GM23338 (cell line): ENCODE measurements around the gene BIRC7. TPM values are rescaled to one million over a fixed set of nuclear protein-coding genes. Genes with fewer than 3 reads are reported as not detected.
A peak's percentile ranks its signal among the peaks of the same experiment; 100 is the strongest.

Experiments
- ATAC-seq: fragments of 200-7000 bp; cut with Tn5 transposase; 3 replicates; pipeline ENCODE4 v1.9.1; 2020
- DNase-seq: peaks from one replicate; pipeline ENCODE4 v3.0.0-alpha.2; 2015; ENCODE audit warnings: low spot score
- H2AFZ ChIP-seq: fragments of 200-600 bp; sonication (generic); 2 replicates; pipeline ENCODE4 v1.8.0; 2016; ENCODE audit warnings: antibody characterized with exemption, mild to moderate bottlenecking, moderate library complexity
- H3F3A ChIP-seq: fragments of 200-600 bp; sonication (generic); replicated peaks from 2 replicates; pipeline ENCODE4 v1.8.0; 2017; ENCODE audit warnings: antibody characterized with exemption, mixed run types, low read depth
- H3K27ac ChIP-seq: fragments of 200-600 bp; sonication (generic); 2 replicates; pipeline ENCODE4 v1.6.1; 2016; ENCODE audit warnings: low read depth
- H3K27me3 ChIP-seq: fragments of 200-600 bp; sonication (generic); 2 replicates; pipeline ENCODE4 v1.8.0; 2016; ENCODE audit warnings: mild to moderate bottlenecking, mixed run types, moderate library complexity; ENCODE audit not compliant: insufficient read depth
- H3K36me3 ChIP-seq: fragments of 200-600 bp; sonication (generic); 2 replicates; pipeline ENCODE4 v1.8.0; 2016; ENCODE audit warnings: mild to moderate bottlenecking; ENCODE audit not compliant: insufficient read depth
- H3K4me1 ChIP-seq: fragments of 200-600 bp; sonication (generic); 2 replicates; pipeline ENCODE4 v1.8.0; 2016; ENCODE audit warnings: mild to moderate bottlenecking, moderate library complexity; ENCODE audit not compliant: insufficient read depth
- H3K4me2 ChIP-seq: fragments of 200-600 bp; sonication (generic); 2 replicates; pipeline ENCODE4 v1.7.1; 2017; ENCODE audit warnings: mixed run types
- H3K4me3 ChIP-seq: fragments of 200-600 bp; sonication (generic); 2 replicates; pipeline ENCODE4 v1.6.1; 2016; ENCODE audit warnings: mixed run types
- H3K79me2 ChIP-seq: fragments of 200-600 bp; sonication (generic); replicated peaks from 2 replicates; pipeline ENCODE4 v1.8.0; 2017; ENCODE audit warnings: mild to moderate bottlenecking; ENCODE audit not compliant: insufficient read depth
- H3K9me2 ChIP-seq: fragments of 200-600 bp; sonication (generic); 2 replicates; pipeline ENCODE4 v1.8.0; 2017; ENCODE audit not compliant: insufficient read depth
- H4K20me1 ChIP-seq: fragments of 200-600 bp; sonication (generic); replicated peaks from 2 replicates; pipeline ENCODE4 v1.8.0; 2017; ENCODE audit warnings: mild to moderate bottlenecking; ENCODE audit not compliant: insufficient read depth
- H3K27ac Mint-ChIP-seq: 2 replicates; pipeline ENCODE4 v1.8.0; 2020; ENCODE audit warnings: inconsistent platforms, mild to moderate bottlenecking, moderate library complexity, mixed read lengths
- H3K27me3 Mint-ChIP-seq: 3 replicates; pipeline ENCODE4 v1.8.0; 2022; ENCODE audit warnings: low read depth, mild to moderate bottlenecking, moderate library complexity, mixed read lengths, inconsistent platforms; ENCODE audit not compliant: insufficient read depth, poor library complexity
- H3K36me3 Mint-ChIP-seq: 3 replicates; pipeline ENCODE4 v1.8.0; 2021; ENCODE audit warnings: low read depth, mild to moderate bottlenecking, inconsistent platforms, moderate library complexity, mixed read lengths
- H3K4me1 Mint-ChIP-seq: 3 replicates; pipeline ENCODE4 v1.8.0; 2020; ENCODE audit warnings: mild to moderate bottlenecking, inconsistent platforms, mixed read lengths
- H3K4me3 Mint-ChIP-seq: 3 replicates; pipeline ENCODE4 v1.8.0; 2021; ENCODE audit warnings: moderate library complexity, mild to moderate bottlenecking, inconsistent platforms, mixed read lengths
- H3K9me3 Mint-ChIP-seq: 3 replicates; pipeline ENCODE4 v1.8.0; 2020; ENCODE audit warnings: moderate library complexity, mild to moderate bottlenecking, inconsistent platforms, mixed read lengths
- CREB1 ChIP-seq: fragments of 250-450 bp; sonication (Bioruptor Pico); IDR thresholded peaks from 2 replicates; pipeline ENCODE4 v1.5.0; 2020; ENCODE audit warnings: low read depth, mild to moderate bottlenecking, moderate library complexity
- CTCF ChIP-seq, 2 experiments: fragments of 200-600 bp in 1 of 2; sonication (generic) in 1 of 2; conservative IDR thresholded peaks; 2 replicates each; pipeline versions ENCODE4 v1.5.1 to v1.6.1; 2016 to 2017; ENCODE audit warnings: antibody characterized with exemption in 2 of 2, low read depth in 2 of 2, mild to moderate bottlenecking in 2 of 2, moderate library complexity in 1 of 2
- EZH2 ChIP-seq: fragments of 200-600 bp; sonication (generic); IDR thresholded peaks from one replicate; pipeline ENCODE4 v1.8.0; 2017; ENCODE audit warnings: antibody characterized with exemption, mild to moderate bottlenecking, low read depth; ENCODE audit not compliant: unreplicated experiment
- EZH2phosphoT487 ChIP-seq: fragments of 200-600 bp; sonication (generic); IDR thresholded peaks from one replicate; pipeline ENCODE4 v1.8.1; 2018; ENCODE audit warnings: antibody characterized with exemption; ENCODE audit not compliant: unreplicated experiment
- JUNB ChIP-seq: IDR thresholded peaks from one replicate; pipeline ENCODE4 v1.6.1; 2016; ENCODE audit warnings: antibody characterized with exemption; ENCODE audit not compliant: unreplicated experiment
- NANOG ChIP-seq: IDR thresholded peaks from 2 replicates; pipeline ENCODE4 v1.6.1; 2016; ENCODE audit warnings: antibody characterized with exemption, borderline replicate concordance
- POLR2AphosphoS5 ChIP-seq: IDR thresholded peaks from 2 replicates; pipeline ENCODE4 v1.6.1; 2016; ENCODE audit warnings: antibody characterized with exemption, low read depth
- STAT1 ChIP-seq: IDR thresholded peaks from one replicate; pipeline ENCODE4 v1.6.1; 2016; ENCODE audit warnings: antibody characterized with exemption; ENCODE audit not compliant: unreplicated experiment
- ZNF114 ChIP-seq: fragments of 250-450 bp; sonication (Bioruptor Pico); IDR thresholded peaks from 2 replicates; pipeline ENCODE4 v1.5.0; 2020; ENCODE audit warnings: mild to moderate bottlenecking, moderate library complexity
- ZNF331 ChIP-seq: fragments of 250-450 bp; sonication (Bioruptor Pico); IDR thresholded peaks from 2 replicates; pipeline ENCODE4 v1.5.0; 2020; ENCODE audit warnings: low read depth, mild to moderate bottlenecking, moderate library complexity
- ZNF462 ChIP-seq: fragments of 250-450 bp; sonication (Bioruptor Pico); IDR thresholded peaks from 2 replicates; pipeline ENCODE4 v1.5.0; 2020; ENCODE audit warnings: mild to moderate bottlenecking, moderate library complexity
- polyA plus RNA-seq: library from polyadenylated mRNA; unstranded; fragments of >200 nt; fragmentation: Nextera tagmentation; extraction: Ambion mirVana; gene quantifications from 2 replicates; pipeline ENCODE4 v1.2.1, GENCODE V29; 2016
- total RNA-seq: library from RNA; depleted of rRNA; stranded (reverse); fragments of >200 nt; shearing (Covaris generic); gene quantifications from 2 replicates; pipeline ENCODE4 v1.2.3, GENCODE V29; 2014

Gene BIRC7
- total and polyA plus RNA-seq, 2 experiments from 2014 or later = 0.16 to 0.24 TPM

GRCh38 chr20:63204362-63204761, 31.3 kb upstream of the BIRC7 start:
- Mint-ChIP-seq H3K27ac (no peak overlapping the region), H3K9me3 (no peaks in the 10 kb centered on the region), H3K27me3 (peaks cover 6% of the 10 kb centered on the region), H3K4me3 (no peak overlapping the region), H3K4me1 (no peaks in the 10 kb centered on the region), H3K36me3 (peaks cover 85% of the 10 kb centered on the region)
- Histone ChIP-seq H3K27me3 (no peaks in the 10 kb centered on the region), H3F3A (0 out of 2 replicates have a peak, but pooled peaks cover 2% of the 10 kb centered on the region), H3K27ac (no peak overlapping the region), H3K4me3 (no peak overlapping the region), H3K79me2 (peaks cover 100% of the 10 kb centered on the region), H4K20me1 (peaks cover 73% of the 10 kb centered on the region), H2AFZ (no peak overlapping the region), H3K4me2 (no peak overlapping the region), H3K36me3 (peaks cover 28% of the 10 kb centered on the region), H3K4me1 (no peaks in the 10 kb centered on the region), H3K9me2 (no peaks in the 10 kb centered on the region)
- no peak for ATAC-seq
- DNase-seq = no peak
- TF ChIP-seq ZNF462 (CRISPR knock-in tag) (no peak), CREB1 (no peak), POLR2AphosphoS5 (no peak), EZH2 (no peak), JUNB (no peak)

GRCh38 chr20:63205896-63206295, 29.8 kb upstream of the BIRC7 start:
- no peaks in the 10 kb centered on the region for H3K4me1 ChIP-seq
- H3K36me3 ChIP-seq = peaks cover 34% of the 10 kb centered on the region
- no peaks in the 10 kb centered on the region for H3K27me3 ChIP-seq
- H3K27ac ChIP-seq = no peak overlapping the region
- H3K79me2 ChIP-seq = peaks cover 100% of the 10 kb centered on the region
- DNase-seq (no peak), ATAC-seq (no peak)
- Mint-ChIP-seq H3K4me3 (no peak overlapping the region), H3K9me3 (no peaks in the 10 kb centered on the region), H3K27ac (peak overlapping the region; percentile 65), H3K27me3 (peaks cover 6% of the 10 kb centered on the region), H3K36me3 (peaks cover 93% of the 10 kb centered on the region), H3K4me1 (peaks cover 3% of the 10 kb centered on the region; the same call in 1 of the 3 replicates)
- peaks cover 71% of the 10 kb centered on the region for H4K20me1 ChIP-seq
- H3F3A ChIP-seq = peaks cover 7% of the 10 kb centered on the region; the same call in 1 of the 2 replicates
- no peaks in the 10 kb centered on the region for H3K9me2 ChIP-seq
- no peak overlapping the region for H3K4me3 ChIP-seq
- no peak overlapping the region for H3K4me2 ChIP-seq
- H2AFZ ChIP-seq = no peak overlapping the region
- TF ChIP-seq POLR2AphosphoS5 (no peak), STAT1 (no peak), EZH2 (no peak), ZNF114 (CRISPR knock-in tag) (no peak), CREB1 (no peak), ZNF331 (CRISPR knock-in tag) (no peak), CTCF (conservative IDR thresholded peaks at IDR 0.05; ENCODE audit: low read depth in 2 of 2) (no peak), JUNB (no peak), EZH2phosphoT487 (no peak), NANOG (no peak)
